Activated T-cell treated with anti-CD3 and anti-CD28 coated beads, Interleukin-2, amount 50 U/mL, for 24 hours (primary cell): Measurements from ENCODE around the gene FTO.
A peak's percentile ranks its signal among the peaks of the same experiment; 100 is the strongest.
"Not testable (repeated sequence)": the region's sequence is repeated elsewhere in the genome, so short reads cannot be mapped to it uniquely, and the experiment has no call there.

Experiments
- DNase-seq: peaks from one replicate; pipeline ENCODE4 v3.0.0-alpha.2; 2020
- H3K27ac Mint-ChIP-seq: 2 replicates; pipeline ENCODE4 v1.8.0; 2020; ENCODE audit warnings: mild to moderate bottlenecking, mixed read lengths
- H3K27me3 Mint-ChIP-seq: 2 replicates; pipeline ENCODE4 v1.8.0; 2020; ENCODE audit warnings: mixed read lengths
- H3K36me3 Mint-ChIP-seq: 2 replicates; pipeline ENCODE4 v1.8.0; 2020; ENCODE audit warnings: low read depth, mixed read lengths
- H3K4me1 Mint-ChIP-seq: 2 replicates; pipeline ENCODE4 v1.8.0; 2020; ENCODE audit warnings: low read depth, mixed read lengths
- H3K4me3 Mint-ChIP-seq: 2 replicates; pipeline ENCODE4 v1.8.0; 2020; ENCODE audit warnings: mild to moderate bottlenecking, moderate library complexity, mixed read lengths
- H3K9me3 Mint-ChIP-seq: 2 replicates; pipeline ENCODE4 v1.8.0; 2020; ENCODE audit warnings: mixed read lengths

Gene FTO

DNA sequence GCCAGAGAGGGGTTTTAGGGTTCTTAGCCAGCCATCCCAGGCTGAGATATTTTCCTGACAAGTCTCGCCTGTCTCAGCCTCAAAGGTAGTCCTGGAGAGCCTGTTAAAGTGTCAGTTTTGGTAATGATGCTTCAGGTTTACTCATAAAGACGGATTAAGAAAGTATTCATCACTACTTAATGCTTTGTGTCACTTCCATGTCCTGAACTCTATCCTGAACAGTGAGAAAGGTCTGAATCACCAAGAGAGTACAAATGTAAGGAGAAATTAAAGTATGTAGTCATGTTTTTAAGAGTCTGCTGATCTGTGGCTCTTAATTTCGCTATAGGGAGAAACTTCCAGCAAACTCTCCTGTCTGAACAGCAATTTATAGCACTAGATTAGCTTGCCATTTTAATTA is 14.3 kb upstream of the FTO start:
- H3K36me3 Mint-ChIP-seq, result peaks cover 59% of the 10 kb centered on the region
- peaks cover 5% of the 10 kb centered on the region for H3K9me3 Mint-ChIP-seq
- no peak overlapping the region for H3K4me3 Mint-ChIP-seq
- no peak for DNase-seq
- no peaks in the 10 kb centered on the region for H3K27me3 Mint-ChIP-seq
- no peak overlapping the region for H3K27ac Mint-ChIP-seq
- H3K4me1 Mint-ChIP-seq, result no peaks in the 10 kb centered on the region

DNA sequence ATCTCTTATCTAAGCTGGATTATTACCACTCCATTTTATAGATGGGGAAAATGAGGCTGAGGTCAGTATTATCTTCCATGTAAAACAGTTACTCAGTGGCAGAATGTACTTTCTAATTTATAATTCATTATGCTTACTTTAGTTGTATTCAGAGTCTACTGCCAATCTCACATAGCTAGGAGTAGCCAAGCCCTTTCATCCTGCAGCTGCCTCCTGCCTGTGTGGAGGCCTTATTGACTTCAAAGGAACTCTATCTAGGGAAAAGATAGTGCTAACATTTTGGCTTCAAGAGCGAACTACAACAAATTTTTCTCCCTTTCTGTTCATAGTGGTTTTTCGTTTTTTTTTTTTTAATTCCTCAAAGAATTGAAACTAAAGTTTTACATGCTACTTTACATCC is 13.2 kb upstream of the FTO start:
- no peak for DNase-seq
- Mint-ChIP-seq H3K27me3 (no peaks in the 10 kb centered on the region), H3K9me3 (no peaks in the 10 kb centered on the region), H3K27ac (no peak overlapping the region), H3K36me3 (peaks cover 57% of the 10 kb centered on the region), H3K4me3 (no peak overlapping the region), H3K4me1 (peaks cover 5% of the 10 kb centered on the region)

DNA sequence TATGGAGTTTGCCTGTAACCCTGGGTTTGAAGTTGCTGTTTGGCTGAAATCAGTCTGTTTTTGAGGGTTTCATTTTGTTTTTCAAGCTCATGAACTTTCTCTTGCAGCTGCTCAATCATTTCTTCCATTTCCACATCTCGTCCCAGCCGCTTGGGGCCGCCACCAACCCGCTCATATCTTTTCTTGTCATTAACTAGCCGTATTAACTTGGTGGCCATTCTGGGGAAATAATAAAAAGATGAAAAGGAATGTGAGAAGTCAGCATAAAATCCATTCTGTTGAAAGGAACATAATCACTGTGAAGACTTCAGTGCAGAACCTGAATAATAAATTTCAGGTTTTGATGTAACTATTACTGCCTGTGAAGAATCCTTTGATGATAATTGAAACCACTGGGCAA is 11.8 kb upstream of the FTO start:
- no peak for DNase-seq
- peaks cover 53% of the 10 kb centered on the region for H3K36me3 Mint-ChIP-seq
- no peaks in the 10 kb centered on the region for H3K27me3 Mint-ChIP-seq
- no peak overlapping the region for H3K27ac Mint-ChIP-seq
- H3K4me3 Mint-ChIP-seq, result no peak overlapping the region
- no peaks in the 10 kb centered on the region for H3K9me3 Mint-ChIP-seq
- H3K4me1 Mint-ChIP-seq, result peaks cover 5% of the 10 kb centered on the region

DNA sequence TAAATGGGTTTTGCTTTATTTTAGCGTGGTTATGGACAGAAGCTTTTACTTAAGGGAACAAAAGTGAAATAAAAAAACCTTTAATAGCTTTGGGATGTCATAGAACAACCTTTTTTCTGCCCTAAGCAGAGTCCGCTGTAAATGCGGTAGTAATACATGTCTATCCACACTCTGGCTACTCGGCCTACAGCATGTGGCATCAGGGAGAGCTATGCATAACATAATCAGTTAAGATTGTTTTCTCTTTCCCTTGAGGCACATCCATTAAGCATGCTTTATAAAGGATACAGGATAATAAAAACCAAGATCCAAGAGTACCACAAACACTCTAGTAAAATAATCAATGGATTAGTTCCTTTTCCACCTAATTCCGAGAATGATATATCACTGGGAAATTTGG is 10.6 kb upstream of the FTO start:
- H3K27ac Mint-ChIP-seq, result no peak overlapping the region
- no peak for DNase-seq
- peaks cover 52% of the 10 kb centered on the region for H3K36me3 Mint-ChIP-seq
- no peaks in the 10 kb centered on the region for H3K9me3 Mint-ChIP-seq
- no peaks in the 10 kb centered on the region for H3K27me3 Mint-ChIP-seq
- peaks cover 5% of the 10 kb centered on the region for H3K4me1 Mint-ChIP-seq
- no peak overlapping the region for H3K4me3 Mint-ChIP-seq

DNA sequence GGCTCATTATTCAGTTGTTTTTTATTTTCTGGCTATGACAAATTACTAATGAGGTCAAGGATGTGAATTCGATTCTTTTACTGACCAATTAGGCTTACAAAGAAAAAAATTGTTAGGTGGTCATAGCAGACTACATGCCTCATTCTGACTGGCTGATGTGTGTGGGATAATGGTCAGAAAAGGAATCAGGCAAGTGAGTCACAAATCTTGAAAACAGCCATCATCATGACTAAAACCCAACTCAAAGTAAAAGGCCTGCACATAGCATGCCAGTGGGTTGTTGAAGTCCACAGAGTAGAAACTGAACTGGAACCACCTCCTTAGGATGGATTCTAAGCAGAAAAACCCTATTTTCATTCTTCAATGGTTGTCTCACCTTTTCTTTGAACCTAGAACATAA is 8.9 kb upstream of the FTO start:
- Mint-ChIP-seq H3K27me3 (no peaks in the 10 kb centered on the region), H3K9me3 (no peaks in the 10 kb centered on the region), H3K36me3 (peaks cover 53% of the 10 kb centered on the region), H3K27ac (no peak overlapping the region), H3K4me1 (peaks cover 5% of the 10 kb centered on the region), H3K4me3 (no peak overlapping the region)
- DNase-seq, result no peak

DNA sequence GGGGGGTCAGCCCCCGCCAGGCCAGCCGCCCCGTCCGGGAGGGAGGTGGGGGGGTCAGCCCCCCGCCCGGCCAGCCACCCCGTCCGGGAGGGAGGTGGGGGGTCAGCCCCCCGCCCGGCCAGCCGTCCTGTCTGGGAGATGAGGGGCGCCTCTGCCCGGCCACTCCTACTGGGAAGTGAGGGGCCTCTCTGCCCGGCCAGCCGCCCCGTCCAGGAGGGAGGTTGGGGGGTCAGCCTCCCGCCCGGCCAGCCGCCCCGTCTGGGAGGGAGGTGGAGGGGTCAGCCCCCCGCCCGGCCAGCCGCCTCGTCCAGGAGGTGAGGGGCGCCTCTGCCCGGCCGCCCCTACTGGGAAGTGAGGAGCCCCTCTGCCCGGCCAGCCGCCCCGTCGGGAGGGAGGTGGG is 5.7 kb upstream of the FTO start:
- DNase-seq, H3K4me1 Mint-ChIP-seq, H3K4me3 Mint-ChIP-seq, H3K27me3 Mint-ChIP-seq, H3K9me3 Mint-ChIP-seq, H3K27ac Mint-ChIP-seq: not testable (repeated sequence)
- H3K36me3 Mint-ChIP-seq, result peaks cover 29% of the 10 kb centered on the region

DNA sequence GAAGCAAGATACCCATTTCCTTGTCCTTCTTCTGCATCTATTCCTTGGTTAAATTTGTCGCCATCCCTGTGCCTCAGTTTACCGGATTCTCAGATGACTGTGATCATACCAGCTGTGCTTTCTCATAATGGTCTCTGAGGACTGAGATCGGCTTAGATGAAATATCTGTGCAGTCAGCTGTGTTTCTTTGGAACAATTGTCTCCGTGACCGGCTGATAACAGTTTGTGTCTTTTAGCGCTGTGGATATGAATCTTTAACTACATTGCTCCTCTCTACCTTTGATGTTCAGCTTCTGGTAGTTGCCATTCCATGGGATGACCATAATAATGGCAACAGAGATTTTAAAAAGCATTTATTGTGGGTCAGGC is 473 bp downstream of the FTO start:
- H3K4me1 Mint-ChIP-seq, result peaks cover 42% of the 10 kb centered on the region
- H3K4me3 Mint-ChIP-seq, result peak overlapping the region; percentile 99
- peaks cover 31% of the 10 kb centered on the region for H3K36me3 Mint-ChIP-seq
- no peaks in the 10 kb centered on the region for H3K9me3 Mint-ChIP-seq
- no peak for DNase-seq
- H3K27ac Mint-ChIP-seq, result peak overlapping the region; percentile 98
- no peaks in the 10 kb centered on the region for H3K27me3 Mint-ChIP-seq

DNA sequence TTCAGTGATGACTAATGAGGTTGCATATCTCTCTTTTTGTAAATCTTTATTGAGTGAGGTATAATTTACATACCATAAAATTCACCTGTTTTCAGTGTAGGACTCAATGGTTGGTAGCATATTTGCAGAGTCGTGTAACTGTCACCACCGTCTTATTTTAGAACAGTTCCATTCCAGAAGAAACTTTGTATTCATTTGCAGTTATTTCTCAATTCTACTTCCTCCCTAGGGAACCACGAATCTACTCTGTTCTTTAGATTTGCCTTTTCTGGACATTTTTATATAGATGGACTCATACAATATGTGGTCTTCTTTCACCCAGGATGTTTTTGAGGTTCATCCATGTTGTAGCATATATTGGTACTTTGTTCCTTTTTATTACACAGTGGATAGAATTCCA is 3.7 kb downstream of the FTO start:
- Mint-ChIP-seq H3K27me3 (no peaks in the 10 kb centered on the region), H3K4me3 (no peak overlapping the region), H3K4me1 (peaks cover 56% of the 10 kb centered on the region), H3K27ac (no peak overlapping the region), H3K9me3 (no peaks in the 10 kb centered on the region), H3K36me3 (peaks cover 37% of the 10 kb centered on the region)
- no peak for DNase-seq

DNA sequence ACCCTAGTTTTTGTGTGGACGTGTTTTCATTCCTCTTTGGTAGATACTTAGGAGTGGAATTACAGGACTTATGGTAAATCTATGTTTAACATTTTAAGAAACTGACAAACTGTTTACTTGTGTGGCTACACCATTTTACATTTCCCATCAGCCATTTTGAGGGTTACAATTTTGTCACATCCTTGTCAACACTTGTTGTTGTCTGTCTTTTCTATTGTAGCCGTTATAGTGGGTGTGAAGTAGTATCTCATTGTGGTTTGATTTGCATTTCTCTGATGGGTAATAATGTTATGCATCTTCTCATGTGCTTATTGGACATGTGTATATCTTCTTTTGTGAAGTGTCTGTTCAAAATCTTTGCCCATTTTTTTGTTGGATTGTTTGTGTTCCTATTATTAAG is 4.5 kb downstream of the FTO start:
- peaks cover 41% of the 10 kb centered on the region for H3K36me3 Mint-ChIP-seq
- no peaks in the 10 kb centered on the region for H3K9me3 Mint-ChIP-seq

DNA sequence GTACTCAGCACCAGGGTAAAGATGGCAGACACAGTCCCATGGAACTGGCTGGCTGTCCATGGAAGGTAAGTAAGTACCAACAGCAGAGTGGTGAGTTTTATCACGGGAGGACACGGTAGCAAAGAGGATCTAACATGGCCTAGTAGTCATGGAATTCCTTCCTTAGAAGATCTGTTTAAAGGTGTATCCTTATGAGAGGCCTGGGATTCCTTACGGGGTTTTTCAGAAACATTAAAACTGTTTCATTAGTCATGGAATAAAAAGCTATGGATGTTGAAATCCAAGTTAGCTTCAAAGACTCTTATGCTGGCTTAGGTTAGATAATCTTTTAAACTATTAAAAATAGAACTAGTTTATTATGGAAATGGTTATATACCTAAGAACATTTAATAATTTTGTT is 7.4 kb downstream of the FTO start:
- DNase-seq, result no peak
- Mint-ChIP-seq H3K36me3 (peaks cover 28% of the 10 kb centered on the region), H3K9me3 (no peaks in the 10 kb centered on the region), H3K27me3 (no peaks in the 10 kb centered on the region), H3K4me1 (peaks cover 60% of the 10 kb centered on the region), H3K4me3 (no peak overlapping the region), H3K27ac (no peak overlapping the region)

More for the DNA sequence above, 4.5 kb downstream of the FTO start:
- no peak overlapping the region for H3K27ac Mint-ChIP-seq
- peaks cover 58% of the 10 kb centered on the region for H3K4me1 Mint-ChIP-seq
- DNase-seq, result no peak
- H3K4me3 Mint-ChIP-seq, result no peak overlapping the region
- H3K27me3 Mint-ChIP-seq, result no peaks in the 10 kb centered on the region

DNA sequence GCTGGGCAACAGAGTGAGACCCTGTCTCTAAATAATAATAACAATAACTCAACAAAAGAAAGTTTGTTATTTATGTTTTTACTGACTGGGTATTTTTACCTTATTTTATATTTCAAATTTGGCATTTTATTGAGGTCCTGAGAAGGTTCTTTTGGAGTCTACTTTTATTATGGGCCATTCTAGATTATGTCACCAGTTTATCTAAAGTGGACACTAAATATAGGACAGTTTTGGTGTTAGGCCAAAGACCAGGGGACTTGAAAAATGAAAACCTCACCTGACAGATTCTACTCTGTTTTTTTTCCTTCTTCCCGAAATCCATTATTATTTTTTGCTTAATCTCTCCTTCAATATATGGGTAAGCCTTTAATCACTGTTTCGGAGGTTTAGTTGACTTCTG is 8.1 kb downstream of the FTO start:
- H3K4me3 Mint-ChIP-seq, result no peak overlapping the region
- H3K27me3 Mint-ChIP-seq, result no peaks in the 10 kb centered on the region
- H3K36me3 Mint-ChIP-seq, result peaks cover 24% of the 10 kb centered on the region
- peaks cover 58% of the 10 kb centered on the region for H3K4me1 Mint-ChIP-seq
- no peak for DNase-seq
- no peak overlapping the region for H3K27ac Mint-ChIP-seq
- no peaks in the 10 kb centered on the region for H3K9me3 Mint-ChIP-seq

DNA sequence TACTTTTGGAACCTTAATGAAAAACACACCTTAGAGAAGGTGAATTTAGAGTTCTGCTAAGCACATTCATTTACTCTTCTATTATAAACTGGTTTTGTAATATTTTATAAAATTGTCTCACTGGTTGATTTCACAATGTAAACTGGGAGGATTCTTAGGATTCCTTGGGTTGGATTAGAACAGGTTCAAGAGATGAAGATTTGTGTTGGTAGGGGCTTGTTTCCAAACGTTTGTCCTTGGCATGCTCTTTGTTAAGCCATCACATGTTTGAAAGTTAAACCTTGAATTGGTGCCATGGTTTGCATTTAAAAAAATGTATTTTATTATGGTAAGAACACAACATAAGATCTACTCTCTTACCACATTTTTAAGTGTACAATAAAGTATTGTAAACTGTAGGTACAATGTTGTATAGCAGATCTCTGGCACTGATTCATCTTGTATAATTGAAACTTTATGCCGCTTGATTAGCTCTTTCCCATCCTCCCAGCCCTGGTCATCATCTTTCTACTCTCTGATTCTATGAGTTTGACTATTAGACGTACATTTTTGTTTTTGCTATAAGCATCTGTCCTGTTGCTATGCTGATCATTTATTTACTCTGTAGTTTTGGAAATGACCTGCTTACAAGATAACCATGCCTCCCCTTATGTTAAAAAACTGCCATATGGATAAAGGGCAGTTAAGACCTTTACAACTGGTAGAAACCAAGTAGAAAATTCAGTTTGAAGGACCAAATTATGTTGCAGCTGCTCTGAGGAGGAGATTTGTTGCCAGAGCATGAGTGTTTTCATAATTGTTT is 9.6 kb downstream of the FTO start:
- Mint-ChIP-seq H3K9me3 (no peaks in the 10 kb centered on the region), H3K4me1 (peaks cover 47% of the 10 kb centered on the region), H3K27me3 (no peaks in the 10 kb centered on the region), H3K4me3 (no peak overlapping the region), H3K27ac (no peak overlapping the region), H3K36me3 (peaks cover 13% of the 10 kb centered on the region)
- DNase-seq, result no peak

DNA sequence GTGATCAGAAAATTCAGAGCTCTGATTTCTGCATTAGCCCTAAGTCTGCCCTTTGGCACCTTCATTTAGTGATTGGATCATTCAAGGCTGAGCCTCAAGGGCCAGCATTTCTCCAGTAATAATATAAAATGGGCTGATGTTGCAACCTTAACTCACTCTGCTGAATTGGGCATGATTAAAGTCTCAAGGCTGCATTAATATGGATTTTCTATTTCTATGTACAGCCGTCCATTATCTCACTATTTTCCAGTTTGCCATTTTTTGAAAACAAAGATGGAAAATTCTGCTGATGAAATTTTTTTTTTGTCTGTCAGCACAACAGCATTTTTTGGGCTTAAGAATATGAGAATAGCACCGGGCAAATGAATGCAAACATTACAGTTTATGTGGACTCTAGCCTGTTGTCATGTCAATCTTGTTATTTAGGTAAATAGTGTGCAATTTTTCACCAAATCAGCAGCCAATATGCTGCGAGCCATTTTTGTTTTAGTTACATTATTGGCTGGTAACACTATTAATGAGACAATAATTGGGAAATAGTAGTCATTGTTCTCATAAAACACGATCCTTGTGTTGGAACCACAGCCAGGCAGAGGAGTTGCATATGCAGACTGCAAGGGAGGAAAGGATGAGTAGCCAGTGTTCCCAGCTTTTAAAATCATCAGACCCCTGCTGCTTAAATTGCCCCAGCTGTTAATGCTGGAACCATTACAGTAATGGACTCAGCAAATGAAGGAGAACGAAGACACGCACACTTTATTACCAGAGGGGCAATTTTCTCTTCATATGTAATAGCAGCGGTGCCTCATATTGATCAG is 10.5 kb downstream of the FTO start:
- no peaks in the 10 kb centered on the region for H3K9me3 Mint-ChIP-seq
- peaks cover 11% of the 10 kb centered on the region for H3K36me3 Mint-ChIP-seq
- H3K4me1 Mint-ChIP-seq, result peaks cover 43% of the 10 kb centered on the region
- no peak overlapping the region for H3K4me3 Mint-ChIP-seq
- no peak for DNase-seq
- no peak overlapping the region for H3K27ac Mint-ChIP-seq
- H3K27me3 Mint-ChIP-seq, result no peaks in the 10 kb centered on the region

DNA sequence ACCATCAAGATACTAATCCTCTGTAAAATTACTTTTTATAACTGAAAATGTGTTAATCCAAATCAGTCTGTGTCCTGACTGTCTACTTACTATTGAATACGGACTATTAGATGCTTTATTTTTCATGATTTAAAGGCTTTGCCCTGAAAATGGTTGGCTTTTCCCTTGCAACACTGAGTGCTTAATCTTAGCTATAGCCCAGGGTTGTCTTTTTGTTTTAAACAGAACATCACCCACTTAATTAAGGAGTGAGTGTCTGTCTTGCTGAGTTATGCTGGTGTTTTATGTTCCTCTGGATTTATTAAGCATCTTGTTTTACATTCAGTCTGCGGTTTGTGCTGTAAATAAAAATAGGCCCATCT is 11.0 kb downstream of the FTO start:
- Mint-ChIP-seq H3K4me1 (peaks cover 42% of the 10 kb centered on the region), H3K9me3 (no peaks in the 10 kb centered on the region), H3K27me3 (no peaks in the 10 kb centered on the region), H3K36me3 (peaks cover 11% of the 10 kb centered on the region), H3K4me3 (no peak overlapping the region), H3K27ac (no peak overlapping the region)
- DNase-seq, result no peak

DNA sequence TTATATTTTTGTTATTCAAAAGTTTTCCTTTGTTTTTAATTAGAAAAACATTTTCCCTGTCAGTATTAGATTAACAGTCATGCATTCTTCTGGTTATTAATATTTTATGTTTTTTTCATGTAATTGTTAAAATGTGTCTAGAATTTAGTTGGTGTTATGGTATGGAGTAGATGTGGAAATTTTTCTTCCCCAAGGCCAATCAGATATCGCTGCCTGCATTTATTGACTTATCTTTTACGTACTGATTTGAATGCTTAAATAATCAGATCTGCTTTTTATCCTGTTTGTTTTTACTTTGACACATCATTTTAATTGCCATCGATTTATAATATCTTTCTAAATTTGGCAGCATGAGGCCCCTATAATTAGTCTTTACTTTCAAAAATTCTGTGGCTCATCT is 13.6 kb downstream of the FTO start:
- H3K36me3 Mint-ChIP-seq, result peaks cover 12% of the 10 kb centered on the region
- no peaks in the 10 kb centered on the region for H3K9me3 Mint-ChIP-seq
- H3K27me3 Mint-ChIP-seq, result no peaks in the 10 kb centered on the region
- no peak overlapping the region for H3K27ac Mint-ChIP-seq
- H3K4me3 Mint-ChIP-seq, result no peak overlapping the region
- DNase-seq, result no peak
- peaks cover 39% of the 10 kb centered on the region for H3K4me1 Mint-ChIP-seq
